Spleen (tissue), 11 donors: ENCODE results near the gene CST1. TPM values are rescaled to one million over a fixed set of nuclear protein-coding genes. Genes with fewer than 3 reads are reported as not detected.
"Not testable (repeated sequence)": the region's sequence is repeated elsewhere in the genome, so short reads cannot be mapped to it uniquely, and the experiment has no call there.

Experiments
- DNase-seq: peaks from one replicate; pipeline ENCODE4 v3.0.0-alpha.2; 2020
- H3K27ac ChIP-seq, 8 donors: fragments of 200-600 bp; sonication (generic) in 7 of 8; 1 replicate in 4 of 8; 2 replicates in 4 of 8; pipeline versions ENCODE4 v1.5.0 to v1.8.0; 2016 to 2021; ENCODE audit warnings: inconsistent platforms in 4 of 8, mild to moderate bottlenecking in 4 of 8, moderate library complexity in 1 of 8
- H3K27me3 ChIP-seq, 7 donors: fragments of 200-600 bp; sonication (generic) in 6 of 7; replicated peaks in 1 of 7; 1 replicate in 4 of 7; 2 replicates in 3 of 7; pipeline versions ENCODE4 v1.5.0 to v1.8.0; 2016 to 2021; ENCODE audit warnings: inconsistent platforms in 3 of 7, mild to moderate bottlenecking in 1 of 7
- H3K36me3 ChIP-seq, 6 donors: fragments of 200-600 bp; sonication (generic) in 5 of 6; 1 replicate in 4 of 6; 2 replicates in 2 of 6; pipeline versions ENCODE4 v1.5.0 to v1.8.0; 2016 to 2021; ENCODE audit warnings: inconsistent platforms in 2 of 6
- H3K4me1 ChIP-seq, 6 donors: fragments of 200-600 bp; sonication (generic) in 5 of 6; 1 replicate in 3 of 6; 2 replicates in 3 of 6; pipeline versions ENCODE4 v1.5.0 to v1.8.0; 2016 to 2021; ENCODE audit warnings: inconsistent platforms in 3 of 6
- H3K4me3 ChIP-seq, 8 donors: fragments of 200-600 bp; sonication (generic) in 7 of 8; 1 replicate in 4 of 8; 2 replicates in 4 of 8; pipeline versions ENCODE4 v1.5.0 to v1.8.0; 2016 to 2021; ENCODE audit warnings: inconsistent platforms in 4 of 8, mild to moderate bottlenecking in 4 of 8, moderate library complexity in 2 of 8
- H3K9me3 ChIP-seq, 8 donors: fragments of 200-600 bp; sonication (generic) in 7 of 8; 1 replicate in 4 of 8; 2 replicates in 4 of 8; pipeline versions ENCODE4 v1.5.0 to v1.8.0; 2016 to 2021; ENCODE audit warnings: inconsistent platforms in 4 of 8
- POLR2A ChIP-seq, 3 donors: fragments of 450-650 bp; IDR thresholded peaks; one replicate each; pipeline ENCODE4 v1.5.1; 2017; ENCODE audit warnings: antibody characterized with exemption in 3 of 3, mild to moderate bottlenecking in 1 of 3
- POLR2AphosphoS5 ChIP-seq, 3 donors: sonication (generic); formaldehyde crosslinking; IDR thresholded peaks; one replicate each; pipeline ENCODE4 v1.5.1; 2017; ENCODE audit warnings: antibody characterized with exemption in 3 of 3
- WGBS, 5 donors: extraction: QIAGEN DNeasy Blood & Tissue Kit in 3 of 5; methylation state at CpG; one replicate each; pipeline versions ENCODE4 v1.1.5 to v1.1.7; 2013 to 2018; 5-methylcytosine and 5-hydroxymethylcytosine counted together
- intact Hi-C: fragments of 100-400 bp; cut with DNase I; formaldehyde crosslinking; loops from one replicate; pipeline ENCODE4 v1.15.0; 2023; ENCODE audit warnings: low total_unique reads
- polyA plus RNA-seq, 3 donors: library from polyadenylated mRNA; stranded (reverse); fragments of 200-250 nt; gene quantifications; one replicate each; pipeline ENCODE4 v1.2.1, GENCODE V29; 2013
- total RNA-seq, 7 donors: library from RNA; depleted of rRNA in 3 of 7; stranded (reverse); fragments of >200 nt in 3 of 7; fragmentation: NEBNext Ultra II Directional in 4 of 7; extraction: Animal tissue kit (Norgen Biotek cat#: 25700) in 4 of 7; gene quantifications; one replicate each; pipeline versions ENCODE4 v1.1.0 to v1.2.1, GENCODE V29; 2016 to 2021
- TF ChIP-seq, protein P1 (sequence below), 11 experiments: fragments of 200-600 bp in 7 of 11; fragments of 450-650 bp in 4 of 11; sonication (generic) in 4 of 11; IDR thresholded peaks in 8 of 11; conservative IDR thresholded peaks in 3 of 11; 1 replicate in 7 of 11; 2 replicates in 4 of 11; pipeline versions ENCODE4 v1.4.0 to v1.8.0; 2016 to 2021; ENCODE audit warnings: antibody characterized with exemption in 11 of 11, inconsistent platforms in 4 of 11, mild to moderate bottlenecking in 1 of 11
- donor health status: healthy with polysubstance abuse.
- donor health status: DM: no; HTN: no; CAD: no; lungs with moderate emphysema.
- donor health status: DM: no; HTN: no; CAD: no.
- donor health status: Bipolar disorder and iron deficiency.
- donor health status: healthy.
- donor health status: DM: no; HTN: no; CAD: no.
- donor health status: DM: yes; HTN: yes; CAD: no.

The CST1 gene
- total and polyA plus RNA-seq, 10 donors, result not detected

DNA sequence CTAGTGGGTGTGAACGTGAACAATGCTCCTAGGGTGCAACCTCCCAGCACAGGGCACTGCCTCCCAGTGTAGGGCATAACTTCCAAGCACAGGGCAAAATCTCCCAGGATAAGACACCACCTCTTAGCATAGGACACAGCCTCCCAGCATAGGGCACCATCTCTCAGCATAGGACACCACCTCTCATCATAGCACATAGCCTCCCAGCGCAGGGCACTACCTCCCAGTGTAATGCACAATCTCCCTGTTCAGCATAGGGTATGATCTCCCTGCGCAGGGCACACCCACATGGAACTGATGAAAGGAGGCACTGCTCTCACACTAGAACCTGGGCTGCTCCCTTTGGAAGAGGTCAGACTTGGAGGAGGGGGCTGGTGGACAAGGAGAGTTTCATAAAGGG lies 21.3 kb upstream of the CST1 start:
- Histone ChIP-seq H3K27me3 (peaks cover 0 to 20% (median 0%) of the 10 kb centered on the region in 7 donors), H3K4me1 (no peaks in the 10 kb centered on the region), H3K4me3 (no peak overlapping the region), H3K36me3 (no peaks in the 10 kb centered on the region), H3K9me3 (no peaks in the 10 kb centered on the region), H3K27ac (no peak overlapping the region)
- TF ChIP-seq, protein P1, sequence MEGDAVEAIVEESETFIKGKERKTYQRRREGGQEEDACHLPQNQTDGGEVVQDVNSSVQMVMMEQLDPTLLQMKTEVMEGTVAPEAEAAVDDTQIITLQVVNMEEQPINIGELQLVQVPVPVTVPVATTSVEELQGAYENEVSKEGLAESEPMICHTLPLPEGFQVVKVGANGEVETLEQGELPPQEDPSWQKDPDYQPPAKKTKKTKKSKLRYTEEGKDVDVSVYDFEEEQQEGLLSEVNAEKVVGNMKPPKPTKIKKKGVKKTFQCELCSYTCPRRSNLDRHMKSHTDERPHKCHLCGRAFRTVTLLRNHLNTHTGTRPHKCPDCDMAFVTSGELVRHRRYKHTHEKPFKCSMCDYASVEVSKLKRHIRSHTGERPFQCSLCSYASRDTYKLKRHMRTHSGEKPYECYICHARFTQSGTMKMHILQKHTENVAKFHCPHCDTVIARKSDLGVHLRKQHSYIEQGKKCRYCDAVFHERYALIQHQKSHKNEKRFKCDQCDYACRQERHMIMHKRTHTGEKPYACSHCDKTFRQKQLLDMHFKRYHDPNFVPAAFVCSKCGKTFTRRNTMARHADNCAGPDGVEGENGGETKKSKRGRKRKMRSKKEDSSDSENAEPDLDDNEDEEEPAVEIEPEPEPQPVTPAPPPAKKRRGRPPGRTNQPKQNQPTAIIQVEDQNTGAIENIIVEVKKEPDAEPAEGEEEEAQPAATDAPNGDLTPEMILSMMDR (IDR thresholded peaks at IDR 0.05 in 8 of 11, conservative IDR thresholded peaks at IDR 0.05 in 3 of 11), result no peak
- no peak for TF ChIP-seq POLR2A (IDR thresholded peaks at IDR 0.05)
- TF ChIP-seq POLR2AphosphoS5 (IDR thresholded peaks at IDR 0.05), result no peak
- intact Hi-C loops, result no loop called here
- WGBS, 5 donors, result 77 to 91% (median 81%) methylated on average over 3 of the region's 3 CpGs
- no peak for DNase-seq

DNA sequence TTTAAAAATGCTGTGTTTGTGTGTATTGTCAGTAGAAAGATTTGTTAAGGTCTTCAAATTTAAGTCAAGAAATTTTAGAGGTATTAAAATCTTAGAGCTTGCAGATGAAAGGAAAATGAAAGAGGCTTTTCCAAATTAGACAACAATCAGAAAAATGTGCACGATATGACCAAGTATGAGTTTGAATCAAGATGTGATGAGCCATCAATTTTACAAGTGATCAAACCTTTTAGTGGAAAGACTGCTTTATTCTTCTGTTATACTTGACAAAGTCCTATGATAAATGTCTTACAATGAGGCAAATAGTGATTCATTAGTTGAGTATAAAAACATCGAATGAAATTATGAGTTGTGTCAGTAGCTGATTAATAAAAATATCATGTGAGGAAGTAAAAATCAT lies 19.6 kb upstream of the CST1 start:
- H3K4me1 ChIP-seq, result no peaks in the 10 kb centered on the region
- no peak overlapping the region for H3K4me3 ChIP-seq
- DNase-seq, result no peak
- H3K27me3 ChIP-seq, result peaks cover 0 to 11% (median 0%) of the 10 kb centered on the region in 7 donors
- H3K27ac ChIP-seq, result no peak overlapping the region
- 85 to 92% (median 90%) methylated on average over 2 of the region's 2 CpGs for WGBS, 5 donors
- TF ChIP-seq, protein P1 (IDR thresholded peaks at IDR 0.05 in 8 of 11, conservative IDR thresholded peaks at IDR 0.05 in 3 of 11), result no peak
- TF ChIP-seq POLR2A (IDR thresholded peaks at IDR 0.05) (no peak), POLR2AphosphoS5 (IDR thresholded peaks at IDR 0.05) (no peak)
- no peaks in the 10 kb centered on the region for H3K36me3 ChIP-seq
- no peaks in the 10 kb centered on the region for H3K9me3 ChIP-seq
- intact Hi-C loops, result no loop called here

DNA sequence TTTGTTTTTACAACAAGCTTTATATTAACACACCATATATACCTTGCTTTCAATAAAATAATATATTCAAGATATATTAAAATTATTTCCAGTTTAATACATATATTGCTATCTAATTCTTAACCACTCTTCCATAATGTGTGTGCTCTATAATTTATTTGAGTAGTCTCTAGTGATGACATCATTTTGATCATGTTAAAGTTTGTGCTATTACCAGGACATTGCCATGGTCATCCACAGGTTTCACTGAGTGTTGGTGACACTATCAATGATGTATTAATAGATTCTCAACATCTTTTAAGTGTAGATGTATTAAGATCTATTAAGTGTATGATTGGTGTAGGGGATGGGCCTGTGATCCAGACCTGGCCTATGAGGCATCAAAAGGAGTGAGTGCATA lies 17.8 kb upstream of the CST1 start:
- H3K9me3 ChIP-seq, H3K4me1 ChIP-seq, H3K27ac ChIP-seq, H3K36me3 ChIP-seq, H3K27me3 ChIP-seq, DNase-seq, H3K4me3 ChIP-seq, intact Hi-C loops: not testable (repeated sequence)

DNA sequence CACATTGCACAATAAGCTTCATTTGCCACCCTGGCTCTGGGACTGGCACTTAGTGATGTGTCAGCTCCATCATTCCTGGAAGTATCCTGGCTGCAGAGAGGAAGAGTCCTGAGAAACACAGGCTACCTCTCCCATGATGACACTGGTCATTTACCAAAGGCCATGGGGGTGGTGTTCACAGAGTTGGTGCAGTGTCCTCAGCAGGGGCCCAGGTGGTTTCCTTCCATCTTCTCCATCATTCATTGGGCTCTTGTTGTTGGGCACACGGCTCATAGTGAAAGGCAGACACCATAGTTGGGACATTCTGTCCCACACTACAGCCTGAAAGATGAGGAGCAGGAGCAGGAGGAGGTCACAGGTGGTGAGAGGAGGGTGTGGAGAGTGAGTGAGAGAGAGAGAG lies 15.8 kb upstream of the CST1 start:
- WGBS, 5 donors, result 64 to 92% (median 80%) methylated on average over 1 of the region's 1 CpG
- intact Hi-C loops, result no loop called here
- no peak overlapping the region for H3K27ac ChIP-seq
- no peak for TF ChIP-seq POLR2A (IDR thresholded peaks at IDR 0.05)
- no peak for TF ChIP-seq POLR2AphosphoS5 (IDR thresholded peaks at IDR 0.05)
- TF ChIP-seq, protein P1 (IDR thresholded peaks at IDR 0.05 in 8 of 11, conservative IDR thresholded peaks at IDR 0.05 in 3 of 11), result no peak
- H3K27me3 ChIP-seq, result peaks cover 0 to 6% (median 0%) of the 10 kb centered on the region in 7 donors
- H3K9me3 ChIP-seq, result no peaks in the 10 kb centered on the region
- no peaks in the 10 kb centered on the region for H3K36me3 ChIP-seq
- no peaks in the 10 kb centered on the region for H3K4me1 ChIP-seq
- no peak for DNase-seq
- H3K4me3 ChIP-seq, result no peak overlapping the region

DNA sequence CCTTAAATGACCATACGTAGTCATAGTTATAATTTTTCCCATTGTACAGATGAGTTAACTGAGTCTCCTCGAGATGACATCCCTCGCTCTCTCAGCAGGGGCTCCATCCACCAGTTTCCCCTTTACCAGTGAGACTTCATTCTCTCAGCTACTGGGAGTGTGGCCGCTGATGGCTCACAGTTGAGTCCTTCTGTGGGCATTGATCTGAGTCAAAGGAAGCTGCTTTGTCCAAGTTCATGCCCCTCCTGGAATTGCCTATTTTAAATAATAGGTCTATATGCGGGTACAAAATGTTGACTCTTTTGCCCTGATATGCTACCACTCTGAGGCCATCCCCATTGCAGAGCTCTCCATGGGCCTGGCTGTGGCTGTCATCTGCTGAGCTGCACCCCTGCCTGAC lies 14.8 kb upstream of the CST1 start:
- intact Hi-C loops, result no loop called here

DNA sequence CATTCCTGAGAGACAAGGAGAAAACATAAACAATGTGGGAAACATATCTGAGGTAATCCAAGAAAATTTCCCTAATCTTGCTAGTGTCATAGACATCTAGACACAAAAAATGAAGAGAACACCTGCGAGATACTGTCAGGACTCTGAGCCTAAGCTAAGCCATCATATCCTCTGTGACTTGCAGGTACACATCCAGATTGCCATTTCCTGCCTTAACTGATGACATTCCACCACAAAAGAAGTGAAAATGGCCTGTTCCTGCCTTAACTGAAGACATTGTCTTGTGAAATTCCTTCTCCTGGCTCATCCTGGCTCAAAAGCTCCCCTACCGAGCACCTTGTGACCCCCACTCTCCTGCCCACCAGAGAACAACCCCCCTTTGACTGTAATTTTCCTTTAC lies 13.9 kb upstream of the CST1 start:
- 27 to 52% (median 41%) methylated on average over 2 of the region's 2 CpGs for WGBS, 5 donors
- H3K36me3 ChIP-seq, H3K27ac ChIP-seq, H3K4me3 ChIP-seq, intact Hi-C loops, H3K4me1 ChIP-seq, H3K27me3 ChIP-seq, DNase-seq, H3K9me3 ChIP-seq: not testable (repeated sequence)

More for the DNA sequence above, 14.8 kb upstream of the CST1 start:
- Histone ChIP-seq H3K4me1 (no peaks in the 10 kb centered on the region), H3K4me3 (no peak overlapping the region), H3K27ac (no peak overlapping the region), H3K27me3 (peaks cover 0 to 6% (median 0%) of the 10 kb centered on the region in 7 donors), H3K36me3 (no peaks in the 10 kb centered on the region), H3K9me3 (no peaks in the 10 kb centered on the region)
- TF ChIP-seq, protein P1 (IDR thresholded peaks at IDR 0.05 in 8 of 11, conservative IDR thresholded peaks at IDR 0.05 in 3 of 11), result no peak
- TF ChIP-seq POLR2A (IDR thresholded peaks at IDR 0.05) (no peak), POLR2AphosphoS5 (IDR thresholded peaks at IDR 0.05) (no peak)
- DNase-seq, result no peak
- 69 to 95% (median 84%) methylated on average over 4 to 5 of the region's 5 CpGs for WGBS, 5 donors
